Stimulated activated CD4-positive, alpha-beta T cell treated with anti-CD3 and anti-CD28 coated beads, TNF-alpha, amount 100 ng/mL, for 48 hours (primary cell): ENCODE measurements around the gene ST3GAL3.
A peak's percentile ranks its signal among the peaks of the same experiment; 100 is the strongest.

Experiments used
- DNase-seq, 3 donors: peaks; one replicate each; pipeline ENCODE4 v3.0.0-alpha.2; 2020; ENCODE audit warnings: low read depth in 3 of 3

ST3GAL3 gene

DNA sequence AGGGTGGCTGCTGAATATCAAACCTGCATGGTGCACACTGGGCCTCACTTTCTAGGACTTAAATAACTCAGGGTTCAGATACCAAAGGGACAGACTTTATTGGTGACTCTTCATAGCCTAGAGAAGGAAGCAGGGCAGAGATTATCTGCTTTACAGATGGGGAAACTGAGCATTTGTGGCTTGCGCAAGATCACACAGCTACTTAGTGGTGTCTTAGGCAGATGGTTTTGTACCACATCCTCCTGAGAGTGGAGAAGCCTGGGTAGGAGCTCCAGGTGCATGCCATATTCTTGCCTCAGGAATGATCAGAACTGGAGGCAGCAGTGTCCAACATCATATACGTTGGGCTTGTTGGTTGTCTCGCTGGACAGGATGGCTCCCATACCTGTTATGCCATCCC, 255.7 kb downstream of the ST3GAL3 start:
- no peak for DNase-seq

- DNase-seq = no peak
Observed at GRCh38 chr1:43963890-43964289, 256.6 kb downstream of the ST3GAL3 start.

DNA sequence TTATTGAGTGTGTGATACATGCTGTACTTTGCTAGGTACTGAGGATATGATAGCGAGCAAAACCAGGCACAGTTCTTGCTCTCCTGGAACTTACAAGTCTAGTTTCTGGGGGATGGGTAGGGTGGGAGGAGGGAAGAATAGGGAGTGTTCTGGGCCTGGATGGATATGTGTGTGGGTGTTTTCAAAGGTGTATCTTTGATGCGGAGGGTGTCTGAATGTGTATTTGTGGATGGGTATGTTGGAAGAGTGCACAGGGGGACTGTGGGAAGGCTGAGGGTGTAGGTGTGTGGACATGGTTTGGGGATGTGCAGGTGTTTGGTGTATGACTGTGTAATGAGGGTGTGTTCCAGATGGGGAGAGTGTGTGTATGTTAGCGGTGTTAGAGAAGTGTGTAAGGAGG, 258.0 kb downstream of the ST3GAL3 start:
- no peak for DNase-seq

GRCh38 chr1:43968348-43968948, 261.1 kb downstream of the ST3GAL3 start:
- DNase-seq = no peak

- no peak for DNase-seq
Observed at GRCh38 chr1:43969416-43969745, 262.0 kb downstream of the ST3GAL3 start.

- DNase-seq = peak; percentile 94 to 95 (median 95)
Observed at GRCh38 chr1:43969746-43970466, 262.6 kb downstream of the ST3GAL3 start, which contains the start of gene DPH2. TSS of gene DPH2 (plus strand) at chr1:43970010. CDS start at chr1:43970176, 166 bp downstream.

DNA sequence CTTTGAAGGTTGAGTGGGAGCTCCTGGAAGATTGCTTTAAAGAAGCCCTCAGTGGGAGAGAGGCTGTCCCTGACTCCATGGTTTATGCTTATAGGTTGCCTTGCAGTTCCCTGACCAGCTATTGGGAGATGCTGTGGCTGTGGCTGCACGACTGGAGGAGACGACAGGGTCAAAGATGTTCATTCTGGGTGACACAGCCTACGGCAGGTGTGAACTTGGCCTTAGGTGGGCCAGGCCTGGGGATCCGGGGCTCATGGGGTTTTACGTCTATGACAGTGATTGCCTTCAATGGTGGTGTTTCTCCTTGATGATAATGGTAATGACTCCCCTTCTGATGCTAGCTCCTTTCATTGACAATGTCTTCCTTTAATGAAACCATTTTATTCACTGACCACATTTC, 263.2 kb downstream of the ST3GAL3 start:
- no peak for DNase-seq

DNA sequence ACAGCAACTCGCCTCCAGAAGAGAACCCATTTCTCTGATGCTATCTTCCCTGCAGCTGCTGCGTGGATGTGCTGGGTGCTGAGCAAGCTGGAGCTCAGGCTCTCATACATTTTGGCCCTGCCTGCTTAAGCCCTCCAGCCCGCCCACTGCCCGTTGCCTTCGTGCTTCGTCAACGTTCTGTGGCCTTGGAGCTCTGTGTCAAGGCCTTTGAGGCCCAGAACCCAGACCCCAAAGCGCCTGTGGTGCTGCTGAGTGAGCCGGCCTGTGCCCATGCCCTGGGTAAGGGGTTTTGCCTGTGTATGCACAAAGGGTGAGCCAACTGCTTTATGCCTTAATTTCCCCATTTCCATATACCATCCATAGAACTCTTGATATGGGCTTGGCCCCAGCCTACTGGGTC, 263.6 kb downstream of the ST3GAL3 start:
- DNase-seq = no peak

DNA sequence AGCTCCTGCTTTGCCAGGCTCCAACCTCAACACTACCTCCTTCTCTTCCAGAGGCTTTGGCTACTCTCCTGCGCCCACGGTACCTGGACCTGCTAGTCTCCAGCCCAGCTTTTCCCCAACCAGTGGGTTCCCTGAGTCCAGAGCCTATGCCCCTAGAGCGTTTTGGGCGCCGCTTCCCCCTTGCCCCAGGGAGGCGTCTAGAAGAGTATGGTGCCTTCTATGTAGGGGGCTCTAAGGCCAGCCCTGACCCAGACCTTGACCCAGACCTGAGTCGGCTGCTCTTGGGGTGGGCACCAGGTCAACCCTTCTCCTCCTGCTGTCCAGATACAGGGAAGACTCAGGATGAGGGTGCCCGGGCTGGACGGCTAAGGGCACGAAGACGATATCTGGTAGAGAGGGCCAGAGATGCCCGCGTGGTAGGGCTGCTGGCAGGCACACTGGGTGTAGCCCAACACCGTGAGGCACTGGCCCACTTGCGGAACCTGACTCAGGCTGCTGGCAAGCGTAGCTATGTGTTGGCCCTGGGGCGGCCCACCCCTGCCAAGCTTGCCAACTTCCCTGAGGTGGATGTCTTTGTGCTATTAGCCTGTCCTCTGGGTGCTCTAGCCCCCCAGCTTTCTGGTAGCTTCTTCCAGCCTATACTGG, 264.1 kb downstream of the ST3GAL3 start:
- no peak for DNase-seq

DNA sequence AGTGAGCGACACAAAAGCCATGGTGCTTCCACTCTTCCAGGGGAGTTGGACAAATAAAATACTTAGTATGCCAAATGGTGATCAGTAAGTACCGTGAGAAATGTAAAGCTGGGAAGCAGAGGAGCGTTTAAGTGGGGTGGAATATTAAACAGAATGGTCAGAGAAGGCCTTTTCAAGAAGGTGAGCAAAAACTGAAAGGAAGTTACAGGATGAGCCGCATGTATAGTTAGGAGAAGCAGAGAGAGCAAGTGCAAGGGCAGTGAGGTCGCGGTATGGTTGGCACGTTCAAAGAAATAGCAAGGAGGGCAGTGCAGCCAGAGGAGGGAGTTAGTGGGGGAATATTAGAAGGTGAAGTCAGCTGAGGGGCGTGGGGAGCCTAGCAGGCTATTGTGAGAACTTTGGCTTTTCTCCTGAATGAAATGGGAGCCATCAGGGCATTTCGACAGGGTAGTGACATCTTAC, 266.7 kb downstream of the ST3GAL3 start:
- DNase-seq = no peak

GRCh38 chr1:43974443-43975248, 267.3 kb downstream of the ST3GAL3 start, which contains the start of gene ATP6V0B:
TSS of gene ATP6V0B (plus strand) at chr1:43974960. CDS start at chr1:43975041, 81 bp downstream.
- DNase-seq = peak; percentile 90 to 97 (median 95)

DNA sequence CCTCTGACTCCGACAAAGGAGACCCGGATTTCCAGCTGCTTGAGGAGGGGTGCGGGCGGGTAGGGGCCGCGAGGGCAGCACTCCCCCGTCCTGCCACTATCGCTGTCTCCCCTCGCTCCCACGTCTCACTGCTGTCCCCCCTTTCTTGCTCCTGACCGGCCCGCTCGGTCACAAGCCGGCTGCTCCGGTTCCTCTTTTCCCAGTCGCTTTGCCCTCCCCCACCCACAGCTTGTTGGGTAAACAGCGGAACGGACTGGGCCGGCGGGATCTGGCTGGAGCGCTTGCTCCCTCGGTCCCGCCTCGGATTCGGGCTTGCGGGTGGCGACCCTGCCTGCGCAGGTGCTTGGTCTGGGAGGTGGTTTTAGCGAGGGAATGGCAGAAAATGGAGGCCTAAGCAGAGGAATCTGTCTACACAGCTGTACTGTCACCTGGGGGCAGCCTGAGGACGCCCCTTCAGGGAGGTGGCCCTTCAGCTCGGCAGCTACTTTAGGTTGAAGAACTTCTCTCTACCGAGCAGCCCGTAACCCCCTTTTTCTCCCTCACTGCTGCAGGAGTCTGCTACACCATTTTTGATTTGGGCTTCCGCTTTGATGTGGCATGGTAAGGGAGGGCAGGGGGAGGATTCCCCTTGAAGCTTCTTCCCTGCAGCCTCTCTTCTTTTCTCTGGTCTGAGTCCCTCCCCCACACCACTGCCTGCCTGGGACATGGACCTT, 268.1 kb downstream of the ST3GAL3 start:
- DNase-seq = no peak

- DNase-seq = no peak
Observed at GRCh38 chr1:43976045-43976444, 268.7 kb downstream of the ST3GAL3 start.

- DNase-seq = no peak
Observed at GRCh38 chr1:43976890-43977289, 269.6 kb downstream of the ST3GAL3 start.

GRCh38 chr1:43977376-43978263, 270.3 kb downstream of the ST3GAL3 start:
- no peak for DNase-seq

- DNase-seq = no peak
Observed at GRCh38 chr1:43978264-43978550, 270.9 kb downstream of the ST3GAL3 start.

- peak in 1 of 3 donors; percentile 42 for DNase-seq
Observed at GRCh38 chr1:43978551-43979260, 271.4 kb downstream of the ST3GAL3 start, which contains the start of gene B4GALT2. TSS of gene B4GALT2 (plus strand) at chr1:43979210. CDS start at chr1:43981161, 1,951 bp downstream.

- no peak for DNase-seq
Observed at GRCh38 chr1:43979261-43979527, 271.9 kb downstream of the ST3GAL3 start.

DNA sequence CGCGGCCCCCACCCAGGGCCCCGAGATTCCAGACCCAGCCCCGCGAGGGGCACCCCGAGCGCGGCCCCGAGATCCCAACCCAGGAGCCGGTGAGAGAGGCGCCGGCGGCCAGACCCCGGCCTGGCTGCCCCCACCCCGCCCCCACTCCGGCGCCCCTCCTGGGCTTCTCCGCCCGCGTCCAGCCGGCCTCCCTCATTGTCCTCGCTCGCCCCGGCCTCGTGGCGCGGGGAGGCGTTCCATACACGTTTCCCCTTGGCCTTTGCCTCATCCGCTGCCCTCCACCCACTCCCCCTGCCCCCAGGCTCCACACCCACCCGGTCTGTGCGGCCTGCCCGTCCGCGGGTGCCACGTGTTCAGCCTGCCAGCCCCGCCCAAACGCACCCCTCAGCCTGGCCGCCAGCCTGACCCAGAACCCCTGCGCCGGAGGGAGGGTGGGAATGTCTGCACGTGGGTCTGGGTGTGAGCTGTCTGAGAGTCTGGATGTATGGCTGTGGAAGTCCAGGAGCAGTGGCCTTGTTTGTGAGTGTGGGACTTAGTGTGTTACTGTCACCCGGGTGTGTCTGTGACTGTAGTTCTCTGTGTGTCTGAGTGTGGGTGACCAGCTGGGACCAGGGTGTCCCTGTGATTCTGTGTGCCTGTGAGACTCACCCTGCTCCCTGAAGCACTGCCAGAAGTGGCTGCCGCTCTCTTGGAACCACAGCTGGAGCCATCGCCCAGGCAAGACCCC, 272.4 kb downstream of the ST3GAL3 start:
- DNase-seq = no peak
